Heart left ventricle (tissue), 13 donors: ENCODE measurements around the gene KANK3.

Experiments
- CTCF ChIP-seq, 12 donors: fragments of 200-600 bp; sonication (generic) in 4 of 12; IDR thresholded peaks; one replicate each; pipeline versions ENCODE4 v1.5.0 to v1.8.0; 2018 to 2022; ENCODE audit warnings: antibody characterized with exemption in 12 of 12, mild to moderate bottlenecking in 5 of 12
- POLR2A ChIP-seq, 2 donors: fragments of 450-650 bp; IDR thresholded peaks; one replicate each; pipeline ENCODE4 v1.6.1; 2017; ENCODE audit warnings: antibody characterized with exemption in 2 of 2, mild to moderate bottlenecking in 2 of 2, moderate library complexity in 2 of 2
- donor health status: ischemic (EF 13 %, LVEDD 7.1; RV severe dilation, severe dysfunction).
- donor health status: DM: no; HTN: yes; CAD: no.
- donor health status: DM: no; HTN: no; CAD: no.
- donor health status: ischemic (EF 25% LVEDD 6.9; RV normal size, moderate dysfunction).
- donor health status: ischemic (EF 25% LVEDD 5.7; RV mildly dilated, moderate dysfunction).
- donor health status: ischemic (EF 35%, LVEDD 5.7; RV mildly dilated, moderate dysfunction).
- donor health status: nonischemic (EF 11% LVEDD 7.7; RV severe dilation, severe dysfunction).
- donor health status: DM: yes; HTN: yes; CAD: no.
- donor health status: PGD.
- donor health status: ischemic (EF 29% LVEDD 5.4; RV normal size, mild dysfunction).
- donor health status: nonischemic (EF 23%, LVEDD 6.1; RV moderate dilation, normal function).

DNA sequence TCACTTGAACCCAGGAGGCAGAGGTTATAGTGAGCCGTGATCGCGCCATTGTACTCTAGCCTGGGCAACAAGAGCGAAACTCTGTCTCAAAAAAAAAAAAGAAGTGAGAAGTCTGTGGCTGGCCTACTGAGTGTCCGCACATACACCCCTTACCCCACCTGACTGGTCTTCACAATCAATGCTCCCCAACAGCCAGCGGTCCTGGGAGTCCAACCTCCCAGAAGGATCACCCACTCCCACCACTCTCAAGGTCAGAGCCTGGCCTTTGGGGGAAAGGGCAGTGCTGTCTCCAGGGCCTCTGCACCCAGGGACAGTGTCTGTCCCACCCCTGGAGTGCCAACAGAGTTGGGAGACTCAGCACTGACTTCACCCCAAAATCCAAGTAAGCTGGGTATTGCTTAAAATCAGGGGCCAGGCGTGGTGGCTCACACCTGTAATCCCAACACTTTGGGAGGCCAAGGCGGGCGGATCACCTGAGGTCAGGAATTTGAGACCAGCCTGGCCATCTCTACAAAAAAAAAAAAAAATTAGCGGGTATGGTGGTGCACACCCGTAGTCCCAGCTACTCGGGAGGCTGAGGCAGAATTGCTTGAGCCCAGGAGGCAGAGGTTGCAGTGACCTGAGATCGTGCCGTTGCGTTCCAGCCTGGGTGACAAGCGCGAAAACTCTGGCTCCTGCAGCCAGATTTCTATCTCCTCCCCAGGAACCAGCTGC lies 32.6 kb downstream of the KANK3 start:
- TF ChIP-seq POLR2A (IDR thresholded peaks at IDR 0.05) (no peak), CTCF (IDR thresholded peaks at IDR 0.05) (no peak)
